Activated gamma-delta T cell treated with anti-CD3 and anti-CD28 coated beads, Interleukin-2, amount 50 U/mL, for 16 hours (primary cell): ENCODE measurements around the gene PAQR7.

ENCODE experiments used
- DNase-seq: peaks from one replicate; pipeline ENCODE4 v3.0.0-alpha.2; 2020; ENCODE audit warnings: low read depth

Gene PAQR7

GRCh38 chr1:25875154-25875855 lies at the start of gene PAQR7:
Gene PAQR7, minus strand, starts transcription at chr1:25875708. Its CDS starts 11,869 bp downstream, at chr1:25863839.
- peak; percentile 25 for DNase-seq

- no peak for DNase-seq
Observed at GRCh38 chr1:25924454-25924853, 48.9 kb upstream of the PAQR7 start.

GRCh38 chr1:25922971-25923552 lies 47.6 kb upstream of the PAQR7 start:
- DNase-seq: no peak

GRCh38 chr1:25922056-25922970 lies 46.8 kb upstream of the PAQR7 start:
- DNase-seq: no peak

- no peak for DNase-seq
Observed at GRCh38 chr1:25918615-25919014, 43.1 kb upstream of the PAQR7 start.

- DNase-seq: no peak
Observed at GRCh38 chr1:25917996-25918395, 42.5 kb upstream of the PAQR7 start.

GRCh38 chr1:25916460-25916859 lies 41.0 kb upstream of the PAQR7 start:
- DNase-seq: no peak

GRCh38 chr1:25914074-25914995 lies 38.8 kb upstream of the PAQR7 start:
- DNase-seq: no peak

GRCh38 chr1:25913206-25913605 lies 37.7 kb upstream of the PAQR7 start:
- no peak for DNase-seq

GRCh38 chr1:25912076-25912831 lies 36.7 kb upstream of the PAQR7 start:
- no peak for DNase-seq

GRCh38 chr1:25911162-25911561 lies 35.7 kb upstream of the PAQR7 start:
- DNase-seq: no peak

- no peak for DNase-seq
Observed at GRCh38 chr1:25909040-25909439, 33.5 kb upstream of the PAQR7 start.

- DNase-seq: no peak
Observed at GRCh38 chr1:25908161-25908560, 32.7 kb upstream of the PAQR7 start.

GRCh38 chr1:25907601-25908000 lies 32.1 kb upstream of the PAQR7 start:
- no peak for DNase-seq

- DNase-seq: no peak
Observed at GRCh38 chr1:25906644-25907300, 31.3 kb upstream of the PAQR7 start.

GRCh38 chr1:25905680-25906643 lies 30.5 kb upstream of the PAQR7 start, which contains the start of gene STMN1:
Gene STMN1, minus strand, starts transcription at chr1:25906419. Its CDS starts 1,743 bp downstream, at chr1:25904676.
- DNase-seq: peak; percentile 80

- peak; percentile 90 for DNase-seq
Observed at GRCh38 chr1:25904943-25905679, 29.6 kb upstream of the PAQR7 start.

- no peak for DNase-seq
Observed at GRCh38 chr1:25903986-25904385, 28.5 kb upstream of the PAQR7 start.
